Gastroesophageal sphincter (tissue), 3 donors: ENCODE data around the gene RIMBP2.

Experiments
- EP300 ChIP-seq: sonication (generic); formaldehyde crosslinking; IDR thresholded peaks from one replicate; pipeline ENCODE4 v1.6.1; 2017; ENCODE audit warnings: antibody characterized with exemption, mild to moderate bottlenecking
- POLR2A ChIP-seq, 2 donors: fragments of 450-650 bp; IDR thresholded peaks; one replicate each; pipeline ENCODE4 v1.6.1; 2017; ENCODE audit warnings: antibody characterized with exemption in 2 of 2, mild to moderate bottlenecking in 2 of 2, moderate library complexity in 1 of 2
- POLR2AphosphoS5 ChIP-seq: sonication (generic); formaldehyde crosslinking; IDR thresholded peaks from one replicate; pipeline ENCODE4 v1.6.1; 2017; ENCODE audit warnings: antibody characterized with exemption
- TF ChIP-seq, protein P1 (sequence below), 4 experiments: fragments of 200-600 bp in 2 of 4; fragments of 450-650 bp in 2 of 4; sonication (generic) in 1 of 4; IDR thresholded peaks; one replicate each; pipeline ENCODE4 v1.5.1; 2017 to 2019; ENCODE audit warnings: antibody characterized with exemption in 4 of 4, mild to moderate bottlenecking in 2 of 4, moderate library complexity in 2 of 4

DNA sequence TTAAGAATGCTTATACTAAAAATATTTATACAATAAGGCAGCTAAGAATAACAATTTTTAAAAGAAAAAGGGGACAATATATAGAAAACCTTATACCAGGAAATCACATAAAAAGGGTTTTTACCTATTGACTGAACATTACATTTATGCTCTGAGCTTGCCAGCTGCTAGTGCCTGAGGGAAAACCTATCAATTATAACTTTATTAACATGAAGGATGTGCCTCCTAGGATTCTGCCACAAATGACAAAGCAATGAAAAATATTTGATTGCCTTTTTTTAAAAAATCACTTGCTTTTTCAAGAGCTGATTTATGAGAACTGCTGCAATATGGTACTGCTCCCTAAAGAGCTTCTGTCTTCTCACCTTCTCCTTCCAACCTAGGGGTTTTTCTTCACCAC, 185.7 kb downstream of the RIMBP2 start:
- TF ChIP-seq, protein P1, sequence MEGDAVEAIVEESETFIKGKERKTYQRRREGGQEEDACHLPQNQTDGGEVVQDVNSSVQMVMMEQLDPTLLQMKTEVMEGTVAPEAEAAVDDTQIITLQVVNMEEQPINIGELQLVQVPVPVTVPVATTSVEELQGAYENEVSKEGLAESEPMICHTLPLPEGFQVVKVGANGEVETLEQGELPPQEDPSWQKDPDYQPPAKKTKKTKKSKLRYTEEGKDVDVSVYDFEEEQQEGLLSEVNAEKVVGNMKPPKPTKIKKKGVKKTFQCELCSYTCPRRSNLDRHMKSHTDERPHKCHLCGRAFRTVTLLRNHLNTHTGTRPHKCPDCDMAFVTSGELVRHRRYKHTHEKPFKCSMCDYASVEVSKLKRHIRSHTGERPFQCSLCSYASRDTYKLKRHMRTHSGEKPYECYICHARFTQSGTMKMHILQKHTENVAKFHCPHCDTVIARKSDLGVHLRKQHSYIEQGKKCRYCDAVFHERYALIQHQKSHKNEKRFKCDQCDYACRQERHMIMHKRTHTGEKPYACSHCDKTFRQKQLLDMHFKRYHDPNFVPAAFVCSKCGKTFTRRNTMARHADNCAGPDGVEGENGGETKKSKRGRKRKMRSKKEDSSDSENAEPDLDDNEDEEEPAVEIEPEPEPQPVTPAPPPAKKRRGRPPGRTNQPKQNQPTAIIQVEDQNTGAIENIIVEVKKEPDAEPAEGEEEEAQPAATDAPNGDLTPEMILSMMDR (IDR thresholded peaks at IDR 0.05) = no peak
- TF ChIP-seq POLR2AphosphoS5 = no peak
- TF ChIP-seq POLR2A (IDR thresholded peaks at IDR 0.05) = no peak
- no peak for TF ChIP-seq EP300
